HG03139 (cell line): ENCODE results near the gene KIAA1210.

Source experiments
- ATAC-seq: cut with Tn5 transposase; IDR thresholded peaks from one replicate; pipeline ENCODE4 v1.9.1; 2021; ENCODE audit not compliant: unreplicated experiment

KIAA1210 gene

GRCh38 chrX:119127650-119128049, at the start of gene KIAA1210:
Gene KIAA1210, minus strand, starts transcription at chrX:119127812. Its CDS starts 4,170 bp downstream, at chrX:119123642.
- ATAC-seq = no peak

DNA sequence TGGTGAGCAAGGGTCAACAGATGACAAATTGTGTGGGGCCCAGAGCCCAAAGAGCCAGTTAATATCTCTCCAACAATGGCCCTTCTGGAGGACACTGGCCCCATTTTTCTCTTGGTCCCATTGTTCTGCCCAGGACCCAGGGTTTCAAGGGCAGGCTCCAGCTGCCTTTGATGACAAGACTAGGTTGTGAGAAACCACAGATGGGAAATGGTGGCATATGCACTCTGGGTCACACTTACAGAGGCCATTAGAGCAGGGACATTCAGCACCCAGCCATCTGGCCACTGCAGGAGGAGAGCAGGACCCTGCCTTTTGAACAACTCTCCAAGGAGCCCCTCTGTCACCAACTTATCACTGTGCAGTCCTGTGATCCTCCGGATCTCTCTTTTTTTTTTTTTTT, 49.7 kb upstream of the KIAA1210 start:
- ATAC-seq = no peak

- ATAC-seq = no peak
Observed at GRCh38 chrX:119174900-119175299, 47.3 kb upstream of the KIAA1210 start.

DNA sequence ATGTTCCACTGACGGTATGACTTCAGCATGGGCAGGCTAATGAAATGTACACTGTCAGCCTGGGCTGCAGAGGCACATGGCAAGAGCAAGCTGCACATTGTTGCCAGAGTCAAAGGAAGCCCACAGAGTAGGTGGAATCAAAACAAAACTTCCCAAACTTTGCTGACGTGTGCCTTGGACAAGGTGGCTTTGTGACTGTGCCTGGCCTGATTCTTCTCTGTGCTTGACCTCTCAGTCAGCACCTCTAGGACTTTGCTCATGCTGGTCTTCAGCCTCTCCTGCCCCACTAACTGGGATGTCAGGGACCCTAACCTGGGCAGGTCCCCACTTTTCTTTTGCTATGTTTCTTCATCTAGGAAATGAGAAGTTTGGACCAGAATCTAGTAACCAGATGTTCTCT, 40.5 kb upstream of the KIAA1210 start:
- ATAC-seq = no peak

DNA sequence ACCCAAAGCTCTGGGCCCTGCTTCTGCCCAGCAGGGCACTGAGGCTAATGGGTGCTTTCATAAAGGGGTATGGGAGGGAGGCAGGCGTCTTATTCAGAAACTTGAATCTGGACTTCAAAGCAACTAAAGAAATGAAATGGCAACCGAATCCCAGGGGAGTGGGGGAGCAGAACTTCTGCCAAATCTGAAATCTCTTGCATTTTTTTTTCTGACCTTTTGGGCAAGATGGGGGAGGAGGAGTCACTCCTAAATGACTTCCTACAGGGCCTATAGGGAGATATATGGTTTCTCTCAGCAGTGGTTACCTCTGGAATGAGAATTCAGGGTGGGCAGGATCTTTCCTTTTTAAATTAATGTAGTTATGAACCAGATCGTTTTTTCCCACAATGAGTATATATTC, 30.6 kb upstream of the KIAA1210 start:
- ATAC-seq = no peak

- no peak for ATAC-seq
Observed at GRCh38 chrX:119156241-119156640, 28.6 kb upstream of the KIAA1210 start.

GRCh38 chrX:119155416-119156035, 27.9 kb upstream of the KIAA1210 start:
- ATAC-seq = no peak

- no peak for ATAC-seq
Observed at GRCh38 chrX:119151051-119151380, 23.4 kb upstream of the KIAA1210 start.

DNA sequence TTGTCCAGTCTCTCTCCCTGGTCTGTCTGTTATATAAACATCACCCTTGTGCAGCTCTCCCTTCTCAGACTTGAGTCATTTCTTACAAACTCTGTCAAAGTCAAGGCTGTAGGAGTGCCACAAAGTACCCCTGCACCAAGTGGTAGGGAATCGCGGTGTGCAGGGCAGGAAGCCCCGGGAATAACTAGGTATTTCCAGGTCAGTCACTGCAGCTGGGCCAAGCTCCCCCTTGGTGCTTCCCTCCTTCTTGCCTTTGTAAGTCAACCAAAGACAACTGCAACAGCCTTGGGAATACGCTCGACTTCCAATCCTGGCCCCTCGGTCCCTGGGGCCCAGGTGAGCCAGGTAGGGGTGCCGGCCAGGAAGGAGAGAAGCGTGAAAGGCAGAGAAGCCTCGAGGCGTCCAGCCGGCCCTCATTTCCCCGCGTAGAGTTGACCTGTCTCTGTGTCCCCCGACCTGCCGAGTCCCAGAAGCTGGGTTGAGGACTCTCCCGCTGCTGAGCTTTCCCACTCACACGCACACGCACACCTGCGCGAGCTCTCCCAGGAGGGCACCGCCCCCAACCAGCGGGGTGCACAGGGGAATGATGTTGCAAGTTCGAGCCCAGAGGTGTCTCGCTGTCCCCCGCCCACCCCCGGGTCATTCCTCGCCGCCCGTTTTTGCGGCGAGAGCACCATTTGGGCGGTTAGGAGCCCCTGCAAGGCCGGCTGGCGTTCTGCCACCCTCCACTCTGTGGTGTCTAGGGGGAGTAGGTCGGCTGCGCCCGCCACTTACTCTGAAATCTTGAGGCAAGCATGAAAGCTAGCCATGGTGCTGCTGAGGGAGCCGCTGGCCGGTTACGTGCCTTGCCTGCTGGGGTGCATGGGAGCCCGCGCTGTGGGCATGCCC, 22.8 kb upstream of the KIAA1210 start:
- no peak for ATAC-seq

DNA sequence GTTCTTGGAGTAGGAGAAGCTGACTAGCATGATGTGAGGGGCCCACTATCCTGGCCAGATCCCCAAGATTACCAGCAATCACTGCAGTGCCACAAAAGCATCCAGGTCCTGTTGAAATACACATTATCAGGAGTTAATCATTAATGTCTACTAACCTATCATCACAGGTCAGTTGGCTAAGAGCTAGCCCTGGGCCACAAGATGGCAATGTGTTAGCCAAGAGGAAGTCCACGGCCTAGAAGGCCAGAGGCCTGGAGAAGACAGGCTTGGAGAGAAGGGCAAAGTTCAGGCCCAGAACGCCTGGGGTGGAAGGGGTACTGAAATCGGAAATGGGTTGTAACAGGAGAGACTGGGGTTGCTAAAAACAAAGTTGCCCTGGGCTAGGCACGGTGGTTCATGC, 19.9 kb upstream of the KIAA1210 start:
- no peak for ATAC-seq

- ATAC-seq = no peak
Observed at GRCh38 chrX:119145241-119145653, 17.6 kb upstream of the KIAA1210 start.

DNA sequence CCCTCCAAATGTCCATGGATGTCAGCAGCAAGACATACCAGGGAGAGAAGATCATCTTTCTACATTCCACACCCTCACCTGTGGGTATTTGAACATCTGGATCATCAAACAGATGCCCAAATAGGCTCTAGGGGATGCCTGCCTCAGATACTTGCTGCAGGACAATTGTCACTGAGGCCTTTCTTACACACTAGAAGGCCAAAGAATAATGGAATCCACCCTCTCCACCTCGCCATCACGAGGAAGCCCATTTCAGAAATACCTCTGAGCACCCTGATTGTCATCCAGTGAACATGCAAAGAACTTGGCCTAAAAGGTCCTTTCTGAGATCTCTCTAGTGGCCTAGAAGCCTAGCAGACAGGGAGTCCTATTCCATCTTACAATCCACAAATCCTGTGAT, 6.9 kb upstream of the KIAA1210 start:
- no peak for ATAC-seq

DNA sequence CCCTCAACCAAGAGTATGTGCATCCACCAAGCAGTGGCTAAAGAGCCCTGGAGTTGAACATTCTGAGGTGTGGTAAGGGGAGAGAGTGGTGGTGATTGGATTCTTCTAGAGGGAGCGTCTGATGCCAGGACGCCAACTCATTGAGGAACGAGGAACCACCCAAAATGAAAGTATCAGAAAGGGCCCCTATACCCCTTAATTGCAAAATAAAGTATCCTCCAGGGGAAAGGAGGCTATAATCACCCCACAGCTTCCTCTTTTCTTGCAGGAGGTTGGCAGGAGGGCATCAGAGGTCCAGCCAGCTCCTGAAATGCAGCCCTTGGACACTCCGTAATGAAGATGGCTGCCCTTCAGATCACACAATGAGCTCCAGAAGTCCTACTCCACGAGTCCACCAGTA, 5.3 kb upstream of the KIAA1210 start:
- no peak for ATAC-seq

DNA sequence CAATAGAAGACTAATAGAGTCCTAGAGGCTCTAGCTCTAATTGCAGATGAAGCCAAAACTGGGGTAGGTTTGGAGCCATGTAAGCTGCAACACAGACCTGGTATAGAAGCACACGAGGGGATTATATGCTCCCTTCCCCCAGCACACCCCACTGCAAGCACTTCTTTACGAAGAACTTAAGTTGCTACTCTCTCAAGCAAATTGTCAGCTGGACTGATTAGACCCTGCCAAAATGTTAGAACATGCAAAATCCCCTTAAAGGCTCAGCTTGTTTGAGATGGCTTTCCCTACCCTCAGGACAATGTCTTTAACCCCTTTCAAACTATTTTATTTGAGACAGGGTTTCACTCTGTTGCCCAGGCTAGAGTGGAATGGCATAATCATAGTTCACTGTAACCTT, 4.7 kb upstream of the KIAA1210 start:
- no peak for ATAC-seq

- no peak for ATAC-seq
Observed at GRCh38 chrX:119130911-119131310, 3.3 kb upstream of the KIAA1210 start.

GRCh38 chrX:119121341-119121740, 6.3 kb downstream of the KIAA1210 start:
- ATAC-seq = no peak

GRCh38 chrX:119118780-119119395, 8.7 kb downstream of the KIAA1210 start:
- ATAC-seq = no peak

DNA sequence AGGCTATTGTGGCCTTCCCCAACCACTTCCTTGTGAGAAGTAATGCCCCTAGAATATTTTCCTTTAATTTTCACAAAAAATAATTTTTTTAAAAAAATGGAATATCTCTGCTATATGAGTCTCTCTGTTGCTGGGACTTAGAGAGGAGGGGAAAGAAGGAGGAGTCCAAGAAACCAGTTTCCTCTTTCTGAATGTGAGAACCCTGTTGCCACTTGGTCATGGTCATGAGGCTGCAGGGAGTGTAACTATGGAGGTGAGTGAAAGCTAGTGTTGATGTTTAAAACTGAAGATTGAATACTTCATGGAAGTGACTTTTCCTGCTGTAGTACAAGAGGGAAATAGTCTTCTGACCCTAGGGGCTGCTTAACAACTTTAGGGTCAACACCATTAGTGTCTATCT, 20.4 kb downstream of the KIAA1210 start:
- no peak for ATAC-seq

GRCh38 chrX:119105826-119106225, 21.8 kb downstream of the KIAA1210 start:
- no peak for ATAC-seq

DNA sequence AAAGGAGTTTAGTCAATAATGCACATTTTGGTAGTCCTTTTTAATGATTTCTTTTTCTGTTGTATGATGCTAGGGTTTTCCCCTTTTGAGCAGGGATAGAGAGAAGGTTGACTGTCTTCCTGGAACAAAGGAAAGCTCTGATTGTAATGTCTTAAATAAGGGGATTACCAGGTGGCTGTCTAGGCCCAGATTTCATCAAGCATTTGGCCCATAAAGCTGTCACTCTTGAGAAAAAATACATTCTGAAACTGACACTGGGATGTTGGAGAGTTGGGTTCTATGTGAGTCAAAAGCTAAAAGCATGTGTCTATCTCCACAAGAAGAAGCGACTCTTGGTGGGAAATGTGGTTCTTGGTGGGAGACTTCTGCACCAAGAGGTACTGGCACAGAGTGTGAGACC, 26.4 kb downstream of the KIAA1210 start:
- ATAC-seq = no peak

DNA sequence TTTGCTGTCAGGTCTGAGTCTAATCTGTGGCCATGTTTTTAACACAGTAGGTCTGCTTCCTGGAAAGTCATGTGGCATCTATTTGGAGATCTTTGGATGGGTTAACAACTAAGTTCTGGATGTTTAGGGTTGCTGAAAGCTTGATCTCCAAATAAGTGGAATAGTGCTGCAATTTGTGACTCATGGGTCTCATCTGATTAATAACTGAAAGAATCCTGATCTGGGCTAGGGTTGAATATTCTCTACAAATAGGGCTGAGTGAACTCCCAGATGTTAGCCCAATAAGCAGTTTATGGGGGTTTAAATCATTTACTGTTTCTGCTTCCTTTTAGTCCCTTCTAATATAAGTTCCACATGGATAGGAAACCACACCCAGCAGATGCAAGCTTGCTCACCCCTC, 31.7 kb downstream of the KIAA1210 start:
- no peak for ATAC-seq

- ATAC-seq = no peak
Observed at GRCh38 chrX:119094819-119095218, 32.8 kb downstream of the KIAA1210 start.
